HEK293 (cell line): ENCODE results near the gene EHMT1.
A peak's percentile ranks its signal among the peaks of the same experiment; 100 is the strongest.

Experiments
- CTCF ChIA-PET: fragments of 350-600 bp; formaldehyde crosslinking; extraction: SDS; loops from one replicate; lab custom pipeline; 2021; ENCODE audit warnings: antibody characterized with exemption; lab: Yijun Ruan, JAX
- POLR2A ChIA-PET: fragments of 300-600 bp; formaldehyde crosslinking; extraction: SDS; loops from one replicate; lab custom pipeline; 2020; ENCODE audit warnings: antibody characterized with exemption, inconsistent platforms; lab: Yijun Ruan, JAX
- H3K27ac ChIP-seq: fragments of 200-500 bp; sonication (Bioruptor generic); 2 replicates; pipeline ENCODE4 v1.5.1; 2014; ENCODE audit warnings: low read depth, low read length, control low read depth, inconsistent platforms; ENCODE audit errors: extremely low read depth
- H3K36me3 ChIP-seq, 2 experiments: fragments of 200-500 bp in 1 of 2; sonication (Bioruptor generic) in 1 of 2; 1 replicate in 1 of 2; 2 replicates in 1 of 2; pipeline ENCODE4 v1.5.1; 2014 to 2017; ENCODE audit warnings: inconsistent platforms in 2 of 2, low read length in 2 of 2; ENCODE audit not compliant: control insufficient read depth in 2 of 2, insufficient read depth in 1 of 2
- H3K4me1 ChIP-seq: fragments of 200-500 bp; sonication (Bioruptor generic); 2 replicates; pipeline ENCODE4 v1.5.1; 2014; ENCODE audit warnings: mild to moderate bottlenecking, low read length, inconsistent platforms; ENCODE audit not compliant: control insufficient read depth, insufficient read depth
- H3K4me3 ChIP-seq: 2 replicates; pipeline ENCODE4 v1.5.1; 2011; ENCODE audit warnings: low read depth, mild to moderate bottlenecking, control low read depth, low read length, moderate library complexity
- H3K9me3 ChIP-seq: fragments of 200-500 bp; sonication (Bioruptor generic); 2 replicates; pipeline ENCODE4 v1.5.1; 2014; ENCODE audit warnings: low read depth, low read length, inconsistent platforms; ENCODE audit not compliant: control insufficient read depth, insufficient read depth
- GLI4 ChIP-seq: fragments of 450-650 bp; formaldehyde crosslinking; IDR thresholded peaks from 2 replicates; pipeline ENCODE4 v1.5.1; 2016; ENCODE audit warnings: missing biosample characterization, missing genetic modification characterization
- IKZF3 ChIP-seq: fragments of 450-650 bp; IDR thresholded peaks from 2 replicates; pipeline ENCODE4 v1.5.0; 2018; ENCODE audit warnings: missing biosample characterization, mild to moderate bottlenecking, missing genetic modification characterization, moderate library complexity
- KLF10 ChIP-seq: fragments of 450-650 bp; IDR thresholded peaks from 2 replicates; pipeline ENCODE4 v1.5.1; 2018; ENCODE audit warnings: missing biosample characterization, mild to moderate bottlenecking, missing genetic modification characterization
- TRIM28 ChIP-seq: IDR thresholded peaks from 2 replicates; pipeline ENCODE4 v1.6.1; 2011; ENCODE audit warnings: low read length, control low read depth, borderline replicate concordance
- ZBTB21 ChIP-seq: fragments of 450-650 bp; formaldehyde crosslinking; IDR thresholded peaks from 2 replicates; pipeline ENCODE4 v1.5.1; 2017; ENCODE audit warnings: missing biosample characterization, missing genetic modification characterization
- ZBTB8A ChIP-seq: fragments of 450-650 bp; formaldehyde crosslinking; IDR thresholded peaks from 2 replicates; pipeline ENCODE4 v1.5.1; 2016; ENCODE audit warnings: missing biosample characterization, missing genetic modification characterization
- ZEB2 ChIP-seq: fragments of 450-650 bp; formaldehyde crosslinking; IDR thresholded peaks from 2 replicates; pipeline ENCODE4 v1.5.1; 2016; ENCODE audit warnings: missing biosample characterization, missing genetic modification characterization
- ZFP3 ChIP-seq: fragments of 450-650 bp; formaldehyde crosslinking; IDR thresholded peaks from 2 replicates; pipeline ENCODE4 v1.5.1; 2016; ENCODE audit warnings: low read depth, missing biosample characterization, missing genetic modification characterization
- ZNF121 ChIP-seq: fragments of 450-650 bp; formaldehyde crosslinking; IDR thresholded peaks from 2 replicates; pipeline ENCODE4 v1.5.1; 2016; ENCODE audit warnings: missing biosample characterization, missing genetic modification characterization
- ZNF19 ChIP-seq: fragments of 450-650 bp; formaldehyde crosslinking; IDR thresholded peaks from 2 replicates; pipeline ENCODE4; 2016; ENCODE audit warnings: missing biosample characterization, missing genetic modification characterization, low read depth
- ZNF223 ChIP-seq: fragments of 450-650 bp; formaldehyde crosslinking; IDR thresholded peaks from 2 replicates; pipeline ENCODE4 v1.5.1; 2016; ENCODE audit warnings: missing biosample characterization, missing genetic modification characterization
- ZNF24 ChIP-seq: fragments of 450-650 bp; formaldehyde crosslinking; IDR thresholded peaks from 2 replicates; pipeline ENCODE4 v1.5.1; 2016; ENCODE audit warnings: missing biosample characterization, missing genetic modification characterization
- ZNF501 ChIP-seq: fragments of 450-650 bp; formaldehyde crosslinking; IDR thresholded peaks from 2 replicates; pipeline ENCODE4 v1.5.1; 2016; ENCODE audit warnings: missing biosample characterization, missing genetic modification characterization
- ZNF521 ChIP-seq: fragments of 450-650 bp; formaldehyde crosslinking; IDR thresholded peaks from 2 replicates; pipeline ENCODE4 v1.5.1; 2017; ENCODE audit warnings: missing biosample characterization, mild to moderate bottlenecking, missing genetic modification characterization
- ZNF529 ChIP-seq: fragments of 450-650 bp; formaldehyde crosslinking; IDR thresholded peaks from 2 replicates; pipeline ENCODE4 v1.5.1; 2017; ENCODE audit warnings: missing genetic modification characterization, missing biosample characterization; ENCODE audit not compliant: insufficient replicate concordance
- ZNF596 ChIP-seq: fragments of 450-650 bp; IDR thresholded peaks from 2 replicates; pipeline ENCODE4 v1.5.0; 2018; ENCODE audit warnings: missing biosample characterization, mild to moderate bottlenecking, missing genetic modification characterization, moderate library complexity
- ZNF629 ChIP-seq: fragments of 450-650 bp; formaldehyde crosslinking; IDR thresholded peaks from 2 replicates; pipeline ENCODE4 v1.5.1; 2017; ENCODE audit warnings: missing biosample characterization, missing genetic modification characterization
- ZNF639 ChIP-seq: fragments of 450-650 bp; formaldehyde crosslinking; IDR thresholded peaks from 2 replicates; pipeline ENCODE4 v1.5.1; 2016; ENCODE audit warnings: missing biosample characterization, missing genetic modification characterization
- ZNF791 ChIP-seq: fragments of 450-650 bp; formaldehyde crosslinking; IDR thresholded peaks from 2 replicates; pipeline ENCODE4 v1.5.1; 2016; ENCODE audit warnings: missing biosample characterization, missing genetic modification characterization
- TF ChIP-seq, protein P1 (sequence below): fragments of 450-650 bp; formaldehyde crosslinking; IDR thresholded peaks from 2 replicates; pipeline ENCODE4 v1.5.1; 2016; ENCODE audit warnings: missing biosample characterization, missing genetic modification characterization
- TF ChIP-seq, protein P2 (sequence below): fragments of 450-650 bp; formaldehyde crosslinking; IDR thresholded peaks from 2 replicates; pipeline ENCODE4 v1.5.1; 2016; ENCODE audit warnings: missing biosample characterization, missing genetic modification characterization
- TF ChIP-seq, protein P3 (sequence below): fragments of 450-650 bp; formaldehyde crosslinking; IDR thresholded peaks from 2 replicates; pipeline ENCODE4 v1.5.0; 2017; ENCODE audit warnings: missing biosample characterization, missing genetic modification characterization, borderline replicate concordance
- TF ChIP-seq, protein P4 (sequence below): fragments of 450-650 bp; formaldehyde crosslinking; IDR thresholded peaks from 2 replicates; pipeline ENCODE4 v1.5.1; 2017; ENCODE audit warnings: missing biosample characterization, missing genetic modification characterization
- TF ChIP-seq, protein P5 (sequence below): fragments of 450-650 bp; formaldehyde crosslinking; IDR thresholded peaks from 2 replicates; pipeline ENCODE4 v1.5.1; 2017; ENCODE audit warnings: missing biosample characterization, missing genetic modification characterization

EHMT1 gene

DNA sequence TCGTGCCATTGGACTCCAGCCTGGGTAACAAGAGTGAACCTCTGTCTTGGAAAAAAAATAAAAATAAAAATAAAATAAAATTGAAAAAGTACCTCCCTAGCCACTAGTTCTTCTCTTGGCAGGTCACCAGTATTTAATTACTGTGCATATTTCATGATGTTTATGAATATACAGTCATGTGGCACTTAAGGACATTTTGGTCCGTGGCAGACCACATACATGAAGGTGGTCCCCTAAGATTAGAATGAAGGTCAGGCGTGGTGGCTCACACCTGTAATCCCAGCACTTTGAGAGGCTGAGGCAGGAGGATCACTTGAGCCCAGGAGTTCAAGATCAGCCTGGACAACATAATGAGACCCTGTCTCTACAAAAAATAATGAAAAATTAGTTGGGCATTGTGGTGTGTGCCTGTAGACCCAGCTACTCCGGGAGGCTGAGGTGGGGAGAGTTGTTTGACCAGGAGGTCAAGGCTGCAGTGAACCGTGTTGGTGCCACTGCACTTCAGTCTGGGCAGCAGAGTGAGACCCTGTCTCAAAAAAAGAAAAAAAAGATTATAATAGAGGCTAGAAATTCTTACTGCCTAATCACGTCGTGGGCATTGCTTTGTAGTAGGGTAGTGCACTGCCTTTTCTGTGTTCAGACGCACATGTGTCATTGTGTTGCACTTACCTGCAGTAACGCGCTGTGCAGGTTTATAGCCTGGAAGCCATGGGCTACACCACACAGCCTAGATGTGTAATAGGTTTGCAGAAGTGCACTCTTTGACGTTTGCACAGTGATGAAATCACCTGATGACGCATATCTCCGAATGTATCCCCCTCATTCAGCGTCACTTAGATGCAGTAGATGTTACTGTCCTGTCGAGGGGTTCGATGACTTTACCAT is 12.8 kb downstream of the EHMT1 start:
- CTCF ChIA-PET, result interaction anchor here (0.6 kb wide), 1 partner anchor 10 kb away, joined by 4 read pairs; no protein-coding TSS in a partner anchor

GRCh38 chr9:137632230-137633161 is 13.7 kb downstream of the EHMT1 start:
- ChIA-PET CTCF (interaction anchor here (0.8 kb wide), 1 partner anchor 37 kb away, joined by 3 read pairs; no protein-coding TSS in a partner anchor), POLR2A (interaction anchor here (1.3 kb wide), 1 partner anchor 13 kb away, joined by 5 read pairs; the partner anchor contains the start of gene EHMT1)
- no peaks in the 10 kb centered on the region for H3K9me3 ChIP-seq
- peaks cover 11% of the 10 kb centered on the region for H3K4me1 ChIP-seq
- H3K36me3 ChIP-seq, result no peaks in the 10 kb centered on the region; a peak in 1 of 3 replicates
- no peak overlapping the region for H3K27ac ChIP-seq
- no peak overlapping the region for H3K4me3 ChIP-seq
- TF ChIP-seq ZBTB8A (tag by site-specific recombination) (peak; percentile 92), ZNF24 (tag by site-specific recombination) (0 out of 2 replicates have a peak, but pooled peaks have one; percentile 42), ZNF223 (tag by site-specific recombination) (no peak), KLF10 (tag by site-specific recombination) (no peak), ZFP3 (tag by site-specific recombination) (no peak), ZNF19 (tag by site-specific recombination) (no peak), ZNF639 (tag by site-specific recombination) (peak; percentile 74), ZEB2 (tag by site-specific recombination) (peak; percentile 79), ZNF596 (tag by site-specific recombination) (no peak), ZNF501 (tag by site-specific recombination) (peak; percentile 72; the same call in 1 of the 2 replicates), ZNF521 (tag by site-specific recombination) (no peak)
- TF ChIP-seq, protein P1, sequence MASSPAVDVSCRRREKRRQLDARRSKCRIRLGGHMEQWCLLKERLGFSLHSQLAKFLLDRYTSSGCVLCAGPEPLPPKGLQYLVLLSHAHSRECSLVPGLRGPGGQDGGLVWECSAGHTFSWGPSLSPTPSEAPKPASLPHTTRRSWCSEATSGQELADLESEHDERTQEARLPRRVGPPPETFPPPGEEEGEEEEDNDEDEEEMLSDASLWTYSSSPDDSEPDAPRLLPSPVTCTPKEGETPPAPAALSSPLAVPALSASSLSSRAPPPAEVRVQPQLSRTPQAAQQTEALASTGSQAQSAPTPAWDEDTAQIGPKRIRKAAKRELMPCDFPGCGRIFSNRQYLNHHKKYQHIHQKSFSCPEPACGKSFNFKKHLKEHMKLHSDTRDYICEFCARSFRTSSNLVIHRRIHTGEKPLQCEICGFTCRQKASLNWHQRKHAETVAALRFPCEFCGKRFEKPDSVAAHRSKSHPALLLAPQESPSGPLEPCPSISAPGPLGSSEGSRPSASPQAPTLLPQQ (tag by site-specific recombination), result no peak
- TF ChIP-seq, protein P2, sequence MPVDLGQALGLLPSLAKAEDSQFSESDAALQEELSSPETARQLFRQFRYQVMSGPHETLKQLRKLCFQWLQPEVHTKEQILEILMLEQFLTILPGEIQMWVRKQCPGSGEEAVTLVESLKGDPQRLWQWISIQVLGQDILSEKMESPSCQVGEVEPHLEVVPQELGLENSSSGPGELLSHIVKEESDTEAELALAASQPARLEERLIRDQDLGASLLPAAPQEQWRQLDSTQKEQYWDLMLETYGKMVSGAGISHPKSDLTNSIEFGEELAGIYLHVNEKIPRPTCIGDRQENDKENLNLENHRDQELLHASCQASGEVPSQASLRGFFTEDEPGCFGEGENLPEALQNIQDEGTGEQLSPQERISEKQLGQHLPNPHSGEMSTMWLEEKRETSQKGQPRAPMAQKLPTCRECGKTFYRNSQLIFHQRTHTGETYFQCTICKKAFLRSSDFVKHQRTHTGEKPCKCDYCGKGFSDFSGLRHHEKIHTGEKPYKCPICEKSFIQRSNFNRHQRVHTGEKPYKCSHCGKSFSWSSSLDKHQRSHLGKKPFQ (tag by site-specific recombination), result no peak

More for the DNA sequence above, 12.8 kb downstream of the EHMT1 start:
- Histone ChIP-seq H3K36me3 (no peaks in the 10 kb centered on the region; a peak in 1 of 3 replicates), H3K4me3 (no peak overlapping the region), H3K4me1 (peaks cover 11% of the 10 kb centered on the region), H3K27ac (no peak overlapping the region), H3K9me3 (no peaks in the 10 kb centered on the region)
- TF ChIP-seq GLI4 (no peak), ZNF529 (tag by site-specific recombination) (no peak), TRIM28 (no peak), ZNF629 (tag by site-specific recombination) (peak; percentile 88), ZNF791 (tag by site-specific recombination) (no peak), ZNF501 (tag by site-specific recombination) (no peak), IKZF3 (tag by site-specific recombination) (no peak), ZBTB21 (tag by site-specific recombination) (peak; percentile 42; the same call in 1 of the 2 replicates), ZNF121 (tag by site-specific recombination) (peak; percentile 84)
- TF ChIP-seq, protein P3, sequence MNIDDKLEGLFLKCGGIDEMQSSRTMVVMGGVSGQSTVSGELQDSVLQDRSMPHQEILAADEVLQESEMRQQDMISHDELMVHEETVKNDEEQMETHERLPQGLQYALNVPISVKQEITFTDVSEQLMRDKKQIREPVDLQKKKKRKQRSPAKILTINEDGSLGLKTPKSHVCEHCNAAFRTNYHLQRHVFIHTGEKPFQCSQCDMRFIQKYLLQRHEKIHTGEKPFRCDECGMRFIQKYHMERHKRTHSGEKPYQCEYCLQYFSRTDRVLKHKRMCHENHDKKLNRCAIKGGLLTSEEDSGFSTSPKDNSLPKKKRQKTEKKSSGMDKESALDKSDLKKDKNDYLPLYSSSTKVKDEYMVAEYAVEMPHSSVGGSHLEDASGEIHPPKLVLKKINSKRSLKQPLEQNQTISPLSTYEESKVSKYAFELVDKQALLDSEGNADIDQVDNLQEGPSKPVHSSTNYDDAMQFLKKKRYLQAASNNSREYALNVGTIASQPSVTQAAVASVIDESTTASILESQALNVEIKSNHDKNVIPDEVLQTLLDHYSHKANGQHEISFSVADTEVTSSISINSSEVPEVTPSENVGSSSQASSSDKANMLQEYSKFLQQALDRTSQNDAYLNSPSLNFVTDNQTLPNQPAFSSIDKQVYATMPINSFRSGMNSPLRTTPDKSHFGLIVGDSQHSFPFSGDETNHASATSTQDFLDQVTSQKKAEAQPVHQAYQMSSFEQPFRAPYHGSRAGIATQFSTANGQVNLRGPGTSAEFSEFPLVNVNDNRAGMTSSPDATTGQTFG (tag by site-specific recombination), result no peak
- TF ChIP-seq, protein P4, sequence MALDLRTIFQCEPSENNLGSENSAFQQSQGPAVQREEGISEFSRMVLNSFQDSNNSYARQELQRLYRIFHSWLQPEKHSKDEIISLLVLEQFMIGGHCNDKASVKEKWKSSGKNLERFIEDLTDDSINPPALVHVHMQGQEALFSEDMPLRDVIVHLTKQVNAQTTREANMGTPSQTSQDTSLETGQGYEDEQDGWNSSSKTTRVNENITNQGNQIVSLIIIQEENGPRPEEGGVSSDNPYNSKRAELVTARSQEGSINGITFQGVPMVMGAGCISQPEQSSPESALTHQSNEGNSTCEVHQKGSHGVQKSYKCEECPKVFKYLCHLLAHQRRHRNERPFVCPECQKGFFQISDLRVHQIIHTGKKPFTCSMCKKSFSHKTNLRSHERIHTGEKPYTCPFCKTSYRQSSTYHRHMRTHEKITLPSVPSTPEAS (tag by site-specific recombination), result no peak
- TF ChIP-seq, protein P5, sequence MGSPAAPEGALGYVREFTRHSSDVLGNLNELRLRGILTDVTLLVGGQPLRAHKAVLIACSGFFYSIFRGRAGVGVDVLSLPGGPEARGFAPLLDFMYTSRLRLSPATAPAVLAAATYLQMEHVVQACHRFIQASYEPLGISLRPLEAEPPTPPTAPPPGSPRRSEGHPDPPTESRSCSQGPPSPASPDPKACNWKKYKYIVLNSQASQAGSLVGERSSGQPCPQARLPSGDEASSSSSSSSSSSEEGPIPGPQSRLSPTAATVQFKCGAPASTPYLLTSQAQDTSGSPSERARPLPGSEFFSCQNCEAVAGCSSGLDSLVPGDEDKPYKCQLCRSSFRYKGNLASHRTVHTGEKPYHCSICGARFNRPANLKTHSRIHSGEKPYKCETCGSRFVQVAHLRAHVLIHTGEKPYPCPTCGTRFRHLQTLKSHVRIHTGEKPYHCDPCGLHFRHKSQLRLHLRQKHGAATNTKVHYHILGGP (tag by site-specific recombination), result no peak
- POLR2A ChIA-PET, result interaction anchor here (1.3 kb wide), 1 partner anchor 13 kb away, joined by 5 read pairs; the partner anchor contains the start of gene EHMT1
